HepG2 (cell line): ENCODE results near the gene WRAP73.

ENCODE experiments used
- CTCF ChIP-seq: sonication (generic); formaldehyde crosslinking; IDR thresholded peaks from 2 replicates; pipeline ENCODE4 v1.5.0; 2020; ENCODE audit warnings: mild to moderate bottlenecking, missing genetic modification reagents, moderate library complexity
- HDAC2 ChIP-seq: sonication (generic); formaldehyde crosslinking; IDR thresholded peaks from 2 replicates; pipeline ENCODE4 v1.4.0; 2020; ENCODE audit warnings: missing genetic modification reagents
- HNRNPH1 ChIP-seq: fragments of 200-400 bp; formaldehyde crosslinking; optimal IDR thresholded peaks from 2 replicates; pipeline ENCODE3; 2017; ENCODE audit warnings: mild to moderate bottlenecking, low read depth, low read length
- MYNN ChIP-seq: sonication (generic); formaldehyde crosslinking; IDR thresholded peaks from 2 replicates; pipeline ENCODE4 v1.4.0; 2020; ENCODE audit warnings: mild to moderate bottlenecking, low read depth, missing genetic modification reagents
- NFYB ChIP-seq: sonication (generic); formaldehyde crosslinking; IDR thresholded peaks from 2 replicates; pipeline ENCODE4 v1.4.0; 2020; ENCODE audit warnings: missing genetic modification reagents
- RFX5 ChIP-seq: IDR thresholded peaks from 2 replicates; pipeline ENCODE4 v1.6.1; 2011; ENCODE audit warnings: low read depth, low read length, improper control_type of control experiment
- SP1 ChIP-seq, 2 experiments: fragments of 450-650 bp in 1 of 2; sonication (generic) in 1 of 2; formaldehyde crosslinking in 1 of 2; IDR thresholded peaks; 2 replicates each; pipeline versions ENCODE4 v1.4.0 to v1.6.1; 2016 to 2020; ENCODE audit warnings: missing genetic modification reagents in 1 of 2
- ZNF574 ChIP-seq: sonication (generic); formaldehyde crosslinking; IDR thresholded peaks from 2 replicates; pipeline ENCODE4 v1.4.0; 2020; ENCODE audit warnings: missing genetic modification reagents
- ZNF629 ChIP-seq: sonication (generic); formaldehyde crosslinking; conservative IDR thresholded peaks from 2 replicates; pipeline ENCODE4 v1.5.0; 2020; ENCODE audit warnings: missing genetic modification reagents

- TF ChIP-seq CTCF (CRISPR knock-in tag) (no peak), NFYB (CRISPR knock-in tag) (no peak), RFX5 (no peak), ZNF629 (CRISPR knock-in tag) (no peak), HNRNPH1 (no peak), ZNF574 (CRISPR knock-in tag) (no peak), MYNN (CRISPR knock-in tag) (no peak), HDAC2 (CRISPR knock-in tag) (no peak), SP1 (IDR thresholded peaks at IDR 0.05) (no peak), SP1 (CRISPR knock-in tag; IDR thresholded peaks at IDR 0.05) (no peak)
These were observed 3.3 kb downstream of the WRAP73 start for GRCh38 chr1:3646596-3646995.
